Fibroblast of lung (primary cell): ENCODE measurements around the gene TMEM140.
"Not testable (repeated sequence)": the region's sequence is repeated elsewhere in the genome, so short reads cannot be mapped to it uniquely, and the experiment has no call there.

Experiments
- EZH2 ChIP-seq: IDR thresholded peaks from 2 replicates; pipeline ENCODE4 v1.5.1; 2012; ENCODE audit warnings: low read length, control low read depth, mild to moderate bottlenecking; ENCODE audit errors: missing control alignments
- TF ChIP-seq, protein P1 (sequence below), 2 donors: IDR thresholded peaks in 1 of 2; conservative IDR thresholded peaks in 1 of 2; 1 replicate in 1 of 2; 2 replicates in 1 of 2; pipeline ENCODE4 v1.5.1; 2011 to 2012; ENCODE audit warnings: low read length in 2 of 2, control low read depth in 1 of 2, inconsistent platforms in 1 of 2, low read depth in 1 of 2, mild to moderate bottlenecking in 1 of 2

DNA sequence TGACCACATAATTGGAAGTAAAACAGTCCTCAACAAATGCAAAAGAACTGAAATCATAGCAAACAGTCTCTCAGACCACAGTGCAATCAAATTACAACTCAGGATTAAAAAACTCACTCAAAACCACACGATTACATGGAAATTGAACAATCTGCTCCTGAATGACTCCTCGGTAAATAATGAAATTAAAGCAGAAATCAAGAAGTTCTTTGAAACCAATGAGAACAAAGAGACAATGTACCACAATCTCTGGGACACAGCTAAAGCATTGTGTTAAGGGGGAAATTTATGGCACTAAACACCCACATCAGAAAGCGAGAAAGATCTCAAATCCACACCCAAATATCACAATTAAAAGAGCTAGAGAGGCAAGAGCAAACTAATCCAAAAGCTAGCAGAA is 23.2 kb upstream of the TMEM140 start:
- TF ChIP-seq, protein P1, sequence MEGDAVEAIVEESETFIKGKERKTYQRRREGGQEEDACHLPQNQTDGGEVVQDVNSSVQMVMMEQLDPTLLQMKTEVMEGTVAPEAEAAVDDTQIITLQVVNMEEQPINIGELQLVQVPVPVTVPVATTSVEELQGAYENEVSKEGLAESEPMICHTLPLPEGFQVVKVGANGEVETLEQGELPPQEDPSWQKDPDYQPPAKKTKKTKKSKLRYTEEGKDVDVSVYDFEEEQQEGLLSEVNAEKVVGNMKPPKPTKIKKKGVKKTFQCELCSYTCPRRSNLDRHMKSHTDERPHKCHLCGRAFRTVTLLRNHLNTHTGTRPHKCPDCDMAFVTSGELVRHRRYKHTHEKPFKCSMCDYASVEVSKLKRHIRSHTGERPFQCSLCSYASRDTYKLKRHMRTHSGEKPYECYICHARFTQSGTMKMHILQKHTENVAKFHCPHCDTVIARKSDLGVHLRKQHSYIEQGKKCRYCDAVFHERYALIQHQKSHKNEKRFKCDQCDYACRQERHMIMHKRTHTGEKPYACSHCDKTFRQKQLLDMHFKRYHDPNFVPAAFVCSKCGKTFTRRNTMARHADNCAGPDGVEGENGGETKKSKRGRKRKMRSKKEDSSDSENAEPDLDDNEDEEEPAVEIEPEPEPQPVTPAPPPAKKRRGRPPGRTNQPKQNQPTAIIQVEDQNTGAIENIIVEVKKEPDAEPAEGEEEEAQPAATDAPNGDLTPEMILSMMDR (conservative IDR thresholded peaks at IDR 0.05 in 1 of 2, IDR thresholded peaks at IDR 0.05 in 1 of 2; ENCODE audit: low read depth in 1 of 2, low read length in 2 of 2): not testable (repeated sequence)
- not testable (repeated sequence) for TF ChIP-seq EZH2
